Kidney epithelial cell (primary cell): ENCODE data around the gene TBX6. TPM values are rescaled to one million over a fixed set of nuclear protein-coding genes. Genes with fewer than 3 reads are reported as not detected.

Source experiments
- DNase-seq: peaks from one replicate; pipeline ENCODE4 v3.0.0-alpha.2; 2010; ENCODE audit warnings: low read depth
- H3K27me3 ChIP-seq: 2 replicates; pipeline ENCODE4 v1.6.0; 2011; ENCODE audit warnings: low read length; ENCODE audit not compliant: control insufficient read depth, insufficient read depth
- H3K36me3 ChIP-seq: 2 replicates; pipeline ENCODE4 v1.5.1; 2011; ENCODE audit warnings: low read length; ENCODE audit not compliant: control insufficient read depth, insufficient read depth
- H3K4me3 ChIP-seq: 2 replicates; pipeline ENCODE4 v1.5.1; 2011; ENCODE audit warnings: low read depth, mild to moderate bottlenecking, control low read depth, low read length
- CTCF ChIP-seq: IDR thresholded peaks from 2 replicates; pipeline ENCODE4 v1.5.1; 2011; ENCODE audit warnings: mild to moderate bottlenecking, moderate library complexity, low read length, control low read depth, inconsistent platforms; ENCODE audit not compliant: insufficient read depth, poor library complexity, severe bottlenecking
- total RNA-seq: library from RNA; depleted of rRNA; stranded (reverse); fragments of >200 nt; gene quantifications from 2 replicates; pipeline ENCODE4 v1.2.3, GENCODE V29; 2015

Gene TBX6
- total RNA-seq, 1 donor from 2014 or later = 0.58 TPM

DNA sequence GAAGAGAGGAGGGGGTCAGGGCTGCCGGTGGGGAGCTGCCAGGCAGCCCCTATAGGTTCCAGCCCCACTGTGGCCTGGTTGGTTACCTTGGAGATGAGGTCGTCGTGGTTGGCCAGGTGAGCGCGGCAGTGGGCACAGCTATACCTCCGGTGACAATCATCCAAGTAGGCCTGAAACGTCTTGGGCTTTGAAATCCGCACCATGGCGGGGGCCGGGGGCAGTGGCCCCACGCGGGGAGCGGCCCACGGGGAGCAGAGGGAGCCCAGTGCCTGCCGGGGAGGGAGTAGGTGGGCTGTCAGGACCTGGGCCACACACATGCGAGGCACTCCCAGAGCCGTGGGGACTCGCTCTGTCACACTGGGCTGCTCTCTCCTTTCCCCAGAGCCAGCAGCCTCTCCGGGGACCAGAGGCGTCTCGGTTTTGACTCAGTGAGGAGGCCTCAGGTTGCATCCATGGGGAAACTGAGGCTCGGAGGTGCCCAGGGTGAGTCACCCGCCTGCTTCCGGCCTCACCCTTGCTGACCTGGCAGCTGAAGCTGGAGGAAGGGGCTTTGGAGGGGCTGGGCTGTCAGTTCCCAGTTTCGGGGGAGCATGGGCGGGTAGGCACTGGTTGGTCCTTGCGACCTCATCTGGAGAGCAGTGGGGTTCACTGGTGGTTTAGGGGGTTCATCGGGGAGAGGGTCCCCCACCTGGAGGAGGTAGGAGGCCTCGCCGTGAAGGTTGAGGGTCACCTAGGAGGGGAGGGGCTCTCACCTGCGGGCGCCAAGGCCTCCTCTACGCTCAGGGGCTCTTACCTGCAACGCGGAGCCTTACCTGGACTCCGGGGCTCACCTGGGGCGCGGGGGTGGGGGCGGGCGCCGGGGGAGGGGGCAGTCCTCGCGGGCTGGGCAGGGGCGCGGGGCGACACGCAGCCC is 3.7 kb upstream of the TBX6 start:
- no peak for DNase-seq
- H3K36me3 ChIP-seq = no peaks in the 10 kb centered on the region
- H3K27me3 ChIP-seq = no peaks in the 10 kb centered on the region
- peak overlapping the region; percentile 40 for H3K4me3 ChIP-seq
- no peak for TF ChIP-seq CTCF

GRCh38 chr16:30094541-30095165 is 2.9 kb upstream of the TBX6 start:
- no peak for DNase-seq
- H3K4me3 ChIP-seq = no peak overlapping the region
- TF ChIP-seq CTCF = no peak

DNA sequence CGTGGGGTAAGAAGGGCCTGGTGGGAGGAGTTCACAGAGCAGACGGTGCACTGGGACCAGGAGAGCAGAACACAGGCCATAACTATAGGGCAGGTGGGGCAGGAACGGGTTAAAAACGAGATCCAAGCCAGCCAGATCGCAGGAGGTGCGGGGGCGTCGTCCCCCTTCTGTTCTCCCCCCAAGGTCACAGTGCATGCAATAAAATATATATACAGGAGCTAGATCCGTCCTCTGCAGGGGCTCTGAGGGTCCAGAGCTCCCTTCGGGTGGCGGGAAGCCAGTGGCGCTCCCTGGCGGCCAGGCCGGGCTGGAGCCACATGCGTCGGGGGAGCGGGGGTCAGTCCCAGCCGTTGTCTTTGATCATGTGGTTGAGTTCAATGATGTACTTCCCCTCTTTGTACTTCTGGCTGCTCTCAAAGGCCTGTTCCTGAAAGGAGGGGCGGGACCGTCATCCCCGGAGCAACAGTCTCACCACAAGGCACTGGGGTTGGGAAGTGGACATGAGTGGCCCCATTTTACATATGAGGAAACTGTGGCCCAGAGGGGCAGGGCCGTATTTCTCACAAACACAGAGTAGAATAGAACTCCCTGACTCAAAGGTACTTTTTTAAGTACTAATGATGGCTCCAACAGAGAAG is 768 bp upstream of the TBX6 start:
- peak overlapping the region; percentile 47 for H3K4me3 ChIP-seq
- no peaks in the 10 kb centered on the region for H3K27me3 ChIP-seq
- no peaks in the 10 kb centered on the region for H3K36me3 ChIP-seq
- DNase-seq = peak; percentile 16
- peak; percentile 82 for TF ChIP-seq CTCF

More at GRCh38 chr16:30094541-30095165, 2.9 kb upstream of the TBX6 start:
- no peaks in the 10 kb centered on the region for H3K36me3 ChIP-seq
- H3K27me3 ChIP-seq = no peaks in the 10 kb centered on the region

- TF ChIP-seq CTCF = no peak
- Histone ChIP-seq H3K4me3 (no peak overlapping the region), H3K27me3 (no peaks in the 10 kb centered on the region), H3K36me3 (no peaks in the 10 kb centered on the region)
- no peak for DNase-seq
Observed at GRCh38 chr16:30090610-30091331, 953 bp downstream of the TBX6 start.

DNA sequence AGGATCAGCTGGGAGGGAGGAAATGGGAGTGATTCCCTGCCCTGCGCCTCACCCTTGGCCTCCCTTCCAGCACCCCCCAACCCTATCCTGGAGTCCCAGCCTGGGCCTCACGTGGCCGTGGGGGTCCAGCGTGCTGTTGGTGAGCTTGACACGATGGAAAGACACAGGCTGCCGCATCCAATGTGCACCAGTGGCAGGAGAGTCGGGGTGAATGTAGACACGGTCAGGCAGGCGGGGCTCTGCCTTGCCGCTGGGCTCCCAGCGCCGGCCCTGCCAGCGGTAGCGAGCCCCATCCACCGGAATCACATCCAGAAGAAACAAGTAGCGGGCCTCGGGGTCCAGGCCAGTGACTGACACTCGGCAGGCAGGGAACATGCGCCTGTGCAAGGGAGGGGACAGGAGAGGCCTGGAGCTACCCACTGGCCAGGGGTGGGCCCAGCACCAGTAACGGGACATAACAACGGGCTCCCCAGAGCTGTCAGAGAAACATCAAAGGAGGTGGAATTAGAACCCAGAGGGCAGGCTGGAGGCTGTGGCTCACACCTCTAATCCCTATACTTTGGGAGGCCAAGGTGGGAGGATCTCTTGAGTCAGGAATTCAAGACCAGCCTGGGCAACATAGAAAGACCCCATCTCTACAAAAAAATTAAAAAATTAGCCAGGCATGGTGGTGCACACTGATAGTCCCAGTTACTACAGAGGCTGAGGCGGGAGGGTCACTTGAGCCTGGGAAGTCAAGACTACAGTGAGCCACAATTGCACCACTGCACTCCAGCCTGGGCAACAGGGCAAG is 2.7 kb downstream of the TBX6 start:
- Histone ChIP-seq H3K36me3 (no peaks in the 10 kb centered on the region), H3K27me3 (no peaks in the 10 kb centered on the region), H3K4me3 (no peak overlapping the region)
- DNase-seq = no peak
- no peak for TF ChIP-seq CTCF
